DMS153 treated with DMSO at 0.1 percent for 48 hours (cell line): Measurements from ENCODE around the gene HADH.

Source experiments
- DNase-seq: peaks from one replicate; lab custom pipeline; 2025; ENCODE audit not compliant: unreplicated experiment; lab: John Stamatoyannopoulos, UW

Gene HADH

GRCh38 chr4:108055787-108056186, 66.1 kb downstream of the HADH start:
- DNase-seq, result no peak

- DNase-seq, result no peak
Measured at GRCh38 chr4:108056418-108056817, 66.7 kb downstream of the HADH start.

GRCh38 chr4:108058685-108059440, 69.2 kb downstream of the HADH start:
- peak; percentile 5 for DNase-seq

- peak; percentile 26 for DNase-seq
Measured at GRCh38 chr4:108060164-108060563, 70.5 kb downstream of the HADH start.

- DNase-seq, result no peak
Measured at GRCh38 chr4:108060686-108061321, 71.1 kb downstream of the HADH start.

- DNase-seq, result no peak
Measured at GRCh38 chr4:108068442-108068841, 78.8 kb downstream of the HADH start.

GRCh38 chr4:108070775-108071174, 81.1 kb downstream of the HADH start:
- no peak for DNase-seq

- DNase-seq, result peak; percentile 55
Measured at GRCh38 chr4:108072300-108072699, 82.6 kb downstream of the HADH start.

GRCh38 chr4:108078024-108078733, 88.5 kb downstream of the HADH start:
- DNase-seq, result no peak

GRCh38 chr4:108080747-108081146, 91.1 kb downstream of the HADH start:
- no peak for DNase-seq

GRCh38 chr4:108081256-108081655, 91.6 kb downstream of the HADH start:
- DNase-seq, result no peak
